Fibroblast of the aortic adventitia (primary cell): ENCODE data around the gene FREM1. TPM values are rescaled to one million over a fixed set of nuclear protein-coding genes. Genes with fewer than 3 reads are reported as not detected.
A peak's percentile ranks its signal among the peaks of the same experiment; 100 is the strongest.

Experiments
- DNase-seq: peaks from one replicate; pipeline ENCODE4 v3.0.0-alpha.2; 2010; ENCODE audit warnings: low read depth
- H3K4me3 ChIP-seq: 2 replicates; pipeline ENCODE4 v1.5.1; 2011; ENCODE audit warnings: low read depth, mild to moderate bottlenecking, control low read depth, low read length, moderate library complexity
- CTCF ChIP-seq: IDR thresholded peaks from 2 replicates; pipeline ENCODE4 v1.5.1; 2011; ENCODE audit warnings: mild to moderate bottlenecking, low read length, control low read depth, inconsistent platforms; ENCODE audit not compliant: insufficient read depth
- total RNA-seq: library from RNA; depleted of rRNA; stranded (reverse); fragments of >200 nt; gene quantifications from 2 replicates; pipeline ENCODE4 v1.2.3, GENCODE V29; 2012; ENCODE audit warnings: low replicate concordance

The FREM1 gene
- total RNA-seq, 1 donor = 0.45 TPM

DNA sequence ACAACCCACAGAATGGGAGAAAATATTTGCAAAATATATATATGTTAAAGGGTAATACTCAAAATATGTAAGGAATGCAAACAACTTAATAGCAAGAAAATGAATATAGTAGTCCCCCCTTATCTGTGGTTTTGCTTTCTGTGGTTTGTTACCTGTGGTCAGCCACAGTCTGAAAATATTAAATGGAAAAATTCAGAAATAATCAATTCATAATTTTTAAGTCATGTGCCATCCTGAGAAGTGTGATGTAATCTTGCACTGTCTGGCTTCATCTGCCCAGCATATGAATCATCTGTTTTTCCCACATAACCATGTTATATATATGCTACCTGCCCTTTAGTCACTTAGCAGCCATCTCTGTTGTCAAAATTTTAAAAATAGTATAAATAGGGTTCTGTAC, 199.4 kb downstream of the FREM1 start:
- no peak for TF ChIP-seq CTCF
- H3K4me3 ChIP-seq = no peak overlapping the region
- peak; percentile 22 for DNase-seq

DNA sequence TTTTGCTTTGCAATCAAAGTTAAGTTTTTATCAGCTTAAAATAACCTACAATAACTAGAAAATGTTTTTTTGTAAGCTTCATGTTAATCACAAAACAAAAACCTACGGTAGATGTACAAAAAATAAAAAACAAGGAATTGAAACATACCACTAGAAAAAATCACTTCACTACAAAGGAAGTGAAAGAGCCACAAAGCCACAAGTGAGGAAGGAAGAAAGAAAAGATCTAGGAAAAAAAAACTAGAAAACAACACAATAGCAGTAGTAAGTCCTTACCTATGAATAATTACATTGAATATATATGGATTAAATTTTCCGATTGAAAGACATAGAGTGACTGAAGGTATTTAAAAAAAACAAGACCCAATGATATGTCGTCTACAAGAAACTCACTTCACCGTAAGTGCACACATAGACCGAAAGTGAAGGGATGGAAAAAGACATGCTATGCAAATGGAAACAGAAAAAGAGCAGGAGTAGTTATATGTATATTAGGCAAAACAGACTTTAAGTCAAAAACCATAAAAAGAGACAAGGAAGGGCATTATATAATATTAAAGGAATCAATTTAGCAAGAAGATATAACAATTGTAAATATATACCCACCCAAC, 203.6 kb downstream of the FREM1 start:
- H3K4me3 ChIP-seq = no peak overlapping the region
- no peak for TF ChIP-seq CTCF
- no peak for DNase-seq

- H3K4me3 ChIP-seq = no peak overlapping the region
- DNase-seq = no peak
- no peak for TF ChIP-seq CTCF
Measured at GRCh38 chr9:14705079-14705478, 205.1 kb downstream of the FREM1 start.

- TF ChIP-seq CTCF = no peak
Measured at GRCh38 chr9:14704281-14704680, 205.9 kb downstream of the FREM1 start.

DNA sequence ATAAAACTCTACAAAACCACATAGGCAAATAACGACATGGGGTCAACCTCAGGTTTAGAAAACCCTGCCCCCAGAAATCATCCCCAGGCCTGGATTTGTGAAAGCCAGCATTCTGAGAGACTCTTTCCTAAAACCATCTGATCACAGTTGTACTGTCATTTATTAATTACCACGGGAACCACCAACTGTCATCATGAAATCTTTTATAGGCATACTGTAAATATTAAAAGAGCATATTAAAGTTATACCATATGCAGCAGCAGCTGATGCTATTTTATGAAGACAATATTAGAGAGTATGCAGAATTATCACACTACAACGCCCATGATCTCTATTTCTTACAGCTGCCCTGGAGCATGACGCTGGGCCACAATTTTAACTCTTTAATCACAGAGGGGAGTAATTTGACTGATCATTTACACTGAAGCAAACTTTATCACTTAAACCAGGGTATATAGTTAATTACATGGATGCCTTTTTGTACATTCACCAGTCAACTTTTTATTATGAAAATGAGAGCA, 208.0 kb downstream of the FREM1 start:
- no peak for TF ChIP-seq CTCF
- H3K4me3 ChIP-seq = no peak overlapping the region
- DNase-seq = no peak

More at GRCh38 chr9:14704281-14704680, 205.9 kb downstream of the FREM1 start:
- no peak overlapping the region for H3K4me3 ChIP-seq
- DNase-seq = no peak

DNA sequence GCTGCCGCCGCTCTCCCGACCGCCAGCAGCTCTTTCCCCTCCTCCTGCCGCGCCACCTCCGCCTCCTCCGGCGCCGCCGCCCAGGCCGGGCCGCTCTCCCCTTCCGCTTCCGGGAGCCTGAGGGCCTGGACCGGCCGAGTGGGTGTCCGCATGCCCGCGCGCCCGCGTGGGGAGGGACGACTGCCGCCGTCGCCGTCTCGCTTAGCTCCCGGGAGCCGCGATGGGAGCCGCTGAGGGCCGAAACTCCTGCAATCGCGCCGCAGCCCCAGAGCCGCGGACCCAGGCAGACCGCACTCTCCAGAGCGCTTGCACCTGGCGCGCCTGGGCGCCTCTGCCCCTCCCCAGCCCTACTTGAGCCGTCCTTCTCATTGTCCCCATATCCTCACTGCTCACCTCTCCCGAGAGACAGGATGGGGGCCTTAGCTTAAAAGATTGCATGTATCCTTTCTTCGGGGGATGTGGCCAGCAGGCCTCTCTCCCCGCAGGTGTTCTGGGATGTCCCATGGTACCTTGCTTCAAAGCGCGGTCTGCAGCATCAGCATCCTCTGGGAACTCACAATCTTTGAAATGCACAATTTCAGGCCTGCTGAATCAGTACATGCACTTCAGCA, 216.9 kb downstream of the FREM1 start, which contains the start of gene ZDHHC21:
ZDHHC21 (minus strand) TSS at position 182 of the 611 bp plus-strand sequence. CDS start 19,092 bp downstream, outside the sequence.
- no peak for TF ChIP-seq CTCF
- peak within 1 kb of the TSS; percentile 89 for H3K4me3 ChIP-seq
- DNase-seq = peak; percentile 54
